ENCODE data around the gene HADHB.
A peak's percentile ranks its signal among the peaks of the same experiment; 100 is the strongest.
"Not testable (repeated sequence)": the region's sequence is repeated elsewhere in the genome, so short reads cannot be mapped to it uniquely, and the experiment has no call there.

Gene HADHB

DNA sequence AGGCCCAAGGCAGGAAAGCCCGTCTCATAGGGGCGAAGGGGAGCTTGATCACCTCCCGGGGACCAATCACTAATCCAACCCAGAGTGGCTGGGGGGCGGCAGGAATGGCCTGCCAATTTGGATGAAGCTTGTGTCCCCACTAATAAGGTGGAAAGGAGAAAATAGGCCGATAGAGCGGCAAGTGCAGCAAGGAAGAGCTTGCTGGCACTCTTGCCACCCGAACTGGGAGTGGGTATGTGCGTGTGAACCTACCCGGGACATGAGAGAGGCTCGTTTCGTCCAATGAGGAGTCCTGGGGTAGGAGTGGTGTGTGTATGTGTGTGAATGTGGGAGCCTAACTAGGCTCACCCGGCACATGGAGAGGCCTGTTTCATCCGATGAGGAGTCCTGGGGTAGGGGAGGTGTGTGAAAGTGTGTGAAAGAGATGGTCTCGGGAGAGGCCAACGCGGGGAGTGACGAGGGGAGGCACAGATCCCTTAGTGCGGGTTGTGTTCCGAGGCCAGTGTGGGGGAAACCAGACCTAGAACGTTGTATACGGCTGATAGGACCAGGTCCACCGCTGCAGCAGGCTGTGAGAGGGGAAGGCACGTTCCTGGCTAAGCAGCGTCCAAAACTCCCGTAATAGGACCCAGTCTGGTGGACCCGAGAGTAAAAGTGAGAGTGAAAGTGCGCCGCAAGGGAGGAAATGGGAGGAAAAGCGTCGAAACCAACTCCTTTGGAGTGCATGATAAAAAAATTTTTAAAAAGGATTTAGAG, 54.1 kb downstream of the HADHB start:
- DNase-seq = peak; percentile 21

DNA sequence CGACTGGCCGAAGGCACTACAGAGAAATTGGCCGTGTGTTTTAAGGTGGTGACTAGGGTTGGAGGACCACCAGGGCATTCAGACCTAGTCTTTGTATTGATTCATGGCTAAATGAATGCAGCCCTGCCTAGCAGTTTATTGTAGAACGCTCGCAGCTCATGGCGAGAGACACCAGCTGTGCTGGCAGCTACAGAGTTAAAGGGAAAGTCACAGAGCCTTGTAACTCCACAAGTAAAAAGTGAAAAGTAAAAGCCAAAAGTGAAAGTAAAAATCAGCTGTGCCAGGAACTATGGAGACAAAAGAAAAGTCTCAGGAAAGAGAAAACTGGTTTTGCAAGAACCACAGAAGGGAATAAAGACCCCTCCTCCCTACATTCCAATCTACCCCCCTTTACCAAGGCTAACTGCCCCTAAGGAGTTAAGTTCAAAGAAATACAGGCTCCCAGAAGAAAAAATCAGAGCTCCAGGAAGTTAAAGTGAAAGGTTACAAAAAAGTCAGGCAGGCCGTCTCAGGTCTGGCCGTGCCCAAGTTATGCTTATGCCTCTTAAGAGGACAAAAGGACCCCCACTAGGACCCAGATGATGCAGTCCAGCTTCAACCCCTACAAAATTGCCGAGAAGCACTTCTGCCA, 54.8 kb downstream of the HADHB start:
- DNase-seq = no peak

DNA sequence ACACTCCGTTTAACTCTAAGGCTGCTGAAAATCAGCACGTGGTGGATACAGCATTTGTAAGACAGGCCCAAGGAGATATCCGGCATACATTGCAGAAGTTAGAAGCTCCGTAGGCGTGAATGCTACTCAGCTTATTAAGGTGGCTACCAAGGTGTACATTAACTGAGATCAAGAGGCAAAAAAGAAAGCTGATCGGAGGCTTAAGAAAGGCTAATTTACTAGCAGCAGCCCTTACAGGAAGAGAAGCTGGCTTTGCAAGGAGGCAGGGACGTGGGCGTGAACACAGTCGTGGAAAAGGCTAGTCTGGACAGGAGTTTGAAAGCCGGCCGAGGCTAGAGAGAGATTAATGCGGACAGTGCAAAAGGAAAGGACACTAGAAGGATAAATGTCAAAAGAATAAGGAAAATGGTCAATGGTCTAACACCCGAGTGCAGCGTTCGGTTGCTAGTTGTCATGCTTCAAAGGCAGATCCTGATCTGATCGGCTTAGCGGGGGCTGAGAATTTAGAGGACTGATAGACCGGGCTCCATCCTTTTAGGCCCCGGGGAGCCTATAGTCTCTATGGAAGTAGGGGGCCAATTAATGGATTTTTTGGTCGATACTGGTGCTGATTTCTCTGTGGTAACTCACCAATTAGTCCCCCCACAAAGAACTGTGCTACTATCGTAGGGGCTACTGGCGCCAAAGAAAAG, 55.6 kb downstream of the HADHB start:
- no peak for DNase-seq

DNA sequence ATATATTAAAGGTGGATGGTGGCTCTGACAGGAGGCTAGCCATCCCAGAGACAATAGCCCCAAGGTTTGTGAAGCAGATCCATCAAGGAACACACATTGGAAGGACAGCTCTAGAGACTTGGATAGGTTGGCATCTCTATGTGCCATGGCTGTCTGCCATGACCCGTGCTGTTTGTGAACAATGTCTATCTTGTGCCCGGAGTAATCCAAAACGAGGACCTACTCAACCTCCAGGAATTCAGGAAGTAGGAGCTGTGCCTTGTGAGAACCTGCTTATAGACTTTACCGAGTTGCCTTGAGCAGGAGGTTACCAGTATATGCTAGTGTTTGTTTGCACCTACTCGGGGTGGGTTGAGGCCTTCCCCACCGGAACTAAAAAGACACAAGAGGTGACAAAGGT, 58.1 kb downstream of the HADHB start:
- no peak for DNase-seq

DNA sequence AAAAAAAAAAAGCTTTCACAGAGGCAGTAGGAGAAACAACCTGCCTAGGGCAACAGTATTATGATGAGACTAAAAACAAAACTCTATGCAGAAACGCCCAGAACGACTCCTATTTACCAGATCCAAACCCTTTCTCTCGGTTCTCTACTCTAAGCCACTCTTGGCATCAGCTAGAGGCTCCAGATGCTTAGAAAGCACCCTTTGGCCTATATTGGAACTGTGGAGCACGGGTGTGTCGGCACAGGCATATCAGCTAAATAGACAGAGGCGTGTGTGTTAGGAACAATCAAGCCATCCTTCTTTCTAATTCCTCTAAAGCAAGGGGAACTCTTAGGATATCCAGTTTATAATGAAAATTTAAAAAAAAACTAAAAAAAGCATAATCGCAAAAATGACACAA, 60.4 kb downstream of the HADHB start:
- not testable (repeated sequence) for DNase-seq

DNA sequence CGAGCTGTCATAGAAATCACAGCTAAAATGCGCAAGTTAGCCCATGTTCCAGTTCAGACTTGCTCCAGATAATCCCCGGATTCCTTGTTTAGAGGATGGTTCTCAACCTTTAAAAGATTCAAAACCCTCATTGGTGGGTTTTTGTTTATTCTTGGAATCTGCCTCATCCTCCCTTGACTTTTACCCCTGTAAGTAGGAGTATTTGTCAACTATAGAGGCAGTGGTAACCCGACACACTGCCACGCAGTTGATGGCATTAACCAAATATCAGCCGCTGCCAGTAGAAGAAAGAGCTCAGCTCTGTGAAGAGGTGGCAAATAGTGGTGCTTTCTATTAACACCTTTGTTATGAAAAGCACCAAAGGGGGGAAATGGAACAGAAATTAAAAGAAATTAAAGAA, 60.8 kb downstream of the HADHB start:
- no peak for DNase-seq

DNA sequence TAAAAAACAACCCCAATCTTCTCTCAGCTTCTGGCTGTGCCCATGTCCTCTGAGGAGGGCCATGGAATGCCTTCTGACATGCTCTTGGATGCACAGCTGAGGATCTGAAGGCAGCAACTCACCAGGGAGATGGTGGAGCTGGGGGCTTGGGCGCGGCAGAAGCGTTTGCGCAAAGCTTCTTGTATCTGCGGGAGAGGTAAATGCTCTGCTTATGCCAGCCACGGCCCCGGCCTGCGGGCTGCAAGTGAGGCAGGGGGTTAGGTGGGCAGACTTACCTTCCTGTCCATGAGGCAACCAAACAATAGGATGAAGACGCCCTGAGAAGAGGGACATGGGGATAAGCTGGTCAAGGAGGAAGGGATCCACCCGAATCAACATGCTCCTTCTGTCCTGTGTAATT, 65.2 kb downstream of the HADHB start:
- no peak for DNase-seq

DNA sequence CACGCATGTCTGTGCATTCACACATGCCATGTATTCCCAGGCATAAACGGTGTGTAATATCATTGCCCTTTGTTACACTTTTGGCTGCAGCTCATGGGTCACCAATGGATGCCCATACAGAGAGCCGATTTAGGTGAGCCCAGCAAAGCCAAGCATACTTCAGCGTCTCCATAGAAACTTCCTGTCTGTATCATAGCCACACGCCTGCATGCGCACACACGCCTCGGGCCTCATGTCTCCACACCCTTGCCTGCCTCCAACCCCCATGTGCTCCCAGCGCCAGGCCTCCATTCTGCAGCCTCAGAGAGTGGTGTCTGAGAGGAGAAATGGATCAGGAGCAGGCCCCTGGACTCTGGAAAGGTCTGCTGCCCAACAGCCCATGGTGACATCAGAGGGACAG, 67.7 kb downstream of the HADHB start:
- DNase-seq = no peak

DNA sequence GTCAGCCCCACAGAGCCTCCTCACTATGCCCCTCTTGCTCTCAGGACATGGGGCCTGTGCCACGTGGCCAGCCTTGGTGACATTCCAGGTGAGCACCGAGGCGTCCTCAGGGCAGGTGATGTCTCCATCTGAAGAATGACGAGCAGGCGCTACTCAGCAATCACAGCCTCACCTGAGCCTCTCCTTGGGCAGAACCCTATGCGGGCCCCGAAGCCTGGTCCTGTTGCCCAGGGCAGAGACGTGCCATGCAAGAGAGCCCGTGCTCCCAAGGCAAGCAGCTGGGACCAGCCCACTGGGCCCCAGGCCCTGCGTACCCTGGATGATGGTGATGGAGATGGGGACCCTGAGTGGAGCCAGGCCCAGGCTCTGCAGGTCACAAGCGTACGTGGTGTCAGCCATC, 68.7 kb downstream of the HADHB start:
- DNase-seq = no peak

DNA sequence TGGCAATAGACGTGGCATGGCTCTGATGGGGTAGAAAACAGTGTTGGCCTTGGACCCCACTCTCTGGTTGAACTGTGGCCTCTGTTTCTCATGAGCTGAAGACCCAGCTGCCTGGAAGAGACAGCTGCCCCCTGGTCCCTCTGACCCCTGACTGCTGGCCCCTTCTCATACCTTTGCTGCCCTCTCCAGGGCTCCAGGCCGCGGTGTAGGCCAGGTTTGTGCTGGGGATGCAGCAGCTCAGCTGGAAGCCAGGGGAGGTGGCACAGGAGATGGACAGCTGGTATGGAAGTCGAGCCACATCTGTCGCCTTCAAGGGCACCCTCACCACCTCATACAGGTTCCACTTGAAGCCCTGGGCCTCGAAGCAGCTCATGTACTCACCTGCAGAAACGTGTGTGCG, 69.5 kb downstream of the HADHB start:
- DNase-seq = no peak

DNA sequence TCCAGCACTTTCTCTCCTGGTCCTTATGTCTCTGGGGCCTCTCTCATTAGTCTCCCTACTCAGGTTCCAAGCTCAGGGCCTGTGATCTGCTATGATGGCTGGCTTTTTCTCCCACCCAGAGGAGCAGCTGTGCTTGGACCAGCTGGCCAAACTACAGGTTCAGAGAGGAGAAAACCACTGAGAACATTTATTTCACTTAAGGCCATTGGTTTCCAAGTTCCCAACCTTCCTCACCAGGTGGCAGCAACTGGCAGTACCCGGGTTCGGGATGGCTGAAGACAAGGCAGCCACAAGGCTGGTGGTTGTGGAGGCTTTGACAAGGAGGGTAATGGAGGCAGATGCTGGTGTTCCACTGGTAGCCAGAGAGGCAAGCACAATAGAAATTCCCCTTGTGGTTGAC, 71.3 kb downstream of the HADHB start:
- no peak for DNase-seq

DNA sequence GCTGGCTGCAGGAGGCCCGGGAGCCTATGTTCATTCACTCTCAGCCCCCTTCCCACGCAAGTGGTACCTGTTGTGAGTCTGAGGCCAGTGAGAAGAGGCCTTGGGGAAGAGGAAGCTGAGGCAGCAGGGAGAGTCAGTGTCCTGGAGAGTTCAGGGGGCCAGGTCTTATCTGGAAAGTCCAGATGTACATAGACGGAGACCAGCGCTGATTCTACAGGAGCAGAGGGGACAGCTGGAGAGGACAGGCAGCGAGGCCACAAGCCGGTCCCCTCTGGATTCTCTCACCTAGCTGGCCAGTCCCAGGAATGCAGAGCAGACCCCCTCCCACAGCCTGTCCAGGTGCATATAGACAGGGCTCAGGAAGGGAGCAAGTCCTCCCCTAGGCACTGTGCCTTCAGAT, 72.1 kb downstream of the HADHB start:
- no peak for DNase-seq

DNA sequence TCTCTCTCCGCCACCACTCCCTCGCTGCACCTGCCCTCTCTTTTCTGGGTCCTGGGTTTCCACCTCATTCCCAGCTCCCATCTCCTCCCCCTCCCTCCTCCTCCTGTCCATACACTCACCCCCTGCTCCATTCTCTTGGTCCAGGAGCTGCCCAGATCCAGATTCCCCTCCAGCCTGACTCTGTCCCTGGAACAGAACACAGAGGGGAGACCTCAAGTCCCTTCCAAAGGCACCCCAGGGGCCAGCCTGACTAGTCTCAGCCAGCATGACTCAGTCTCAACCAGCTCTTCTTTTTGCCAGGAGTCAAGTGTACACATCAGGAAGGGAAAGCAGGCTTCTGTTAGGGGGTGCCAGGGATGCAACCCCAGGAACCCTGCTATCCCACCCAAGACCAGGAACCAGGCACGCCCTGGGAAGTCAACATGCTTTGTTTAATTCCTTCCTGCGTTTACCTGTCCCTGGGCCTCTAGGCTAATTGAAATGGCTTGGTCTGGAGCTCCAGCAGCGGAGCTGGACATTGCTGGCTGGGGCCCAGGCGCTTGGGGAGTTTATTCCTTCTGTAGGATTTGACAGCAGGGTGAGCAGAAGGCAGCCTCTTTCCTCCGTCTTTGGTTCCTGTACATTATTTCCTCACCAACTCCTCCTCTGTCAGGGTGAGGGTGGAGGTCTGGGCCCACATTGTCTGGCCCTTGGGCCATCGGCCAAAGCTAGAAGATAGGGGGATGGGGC, 72.8 kb downstream of the HADHB start:
- no peak for DNase-seq

DNA sequence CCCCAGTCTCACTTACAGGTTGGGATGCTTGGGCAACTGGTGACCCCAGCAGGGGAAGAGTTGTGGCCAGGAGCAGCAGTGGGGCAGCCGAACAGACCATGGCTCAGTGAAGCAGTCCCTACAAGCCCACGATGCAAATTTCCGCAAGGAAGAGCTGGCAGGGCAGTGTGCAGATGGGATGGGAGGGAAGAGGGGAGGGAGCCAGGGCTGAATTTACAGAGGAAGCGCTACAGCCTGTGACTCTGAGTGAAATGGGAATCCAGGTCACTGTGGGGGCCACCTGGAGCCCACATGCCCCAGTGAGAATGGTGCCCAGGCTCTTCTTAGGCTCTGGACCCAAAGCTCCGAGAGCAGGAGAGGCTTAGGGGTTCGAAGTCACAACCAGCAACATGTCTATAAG, 74.2 kb downstream of the HADHB start:
- no peak for DNase-seq

DNA sequence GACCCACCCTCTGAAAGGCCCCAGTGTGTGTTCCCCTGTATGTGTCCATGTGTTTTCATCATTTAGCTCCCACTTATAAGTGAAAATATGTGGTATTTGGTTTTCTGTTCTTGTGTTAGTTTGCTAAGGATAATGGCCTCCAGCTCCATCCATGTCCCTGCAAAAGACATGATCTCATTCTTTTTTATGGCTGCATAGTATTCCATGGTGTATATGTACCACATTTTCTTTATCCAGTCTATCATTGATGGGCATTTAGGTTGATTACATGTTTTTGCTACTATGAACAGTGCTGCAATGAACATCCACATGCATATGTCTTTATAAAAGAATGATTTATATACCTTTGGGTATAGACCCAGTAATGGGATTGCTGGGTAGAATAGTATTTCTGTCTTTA, 79.7 kb downstream of the HADHB start:
- DNase-seq = not testable (repeated sequence)

DNA sequence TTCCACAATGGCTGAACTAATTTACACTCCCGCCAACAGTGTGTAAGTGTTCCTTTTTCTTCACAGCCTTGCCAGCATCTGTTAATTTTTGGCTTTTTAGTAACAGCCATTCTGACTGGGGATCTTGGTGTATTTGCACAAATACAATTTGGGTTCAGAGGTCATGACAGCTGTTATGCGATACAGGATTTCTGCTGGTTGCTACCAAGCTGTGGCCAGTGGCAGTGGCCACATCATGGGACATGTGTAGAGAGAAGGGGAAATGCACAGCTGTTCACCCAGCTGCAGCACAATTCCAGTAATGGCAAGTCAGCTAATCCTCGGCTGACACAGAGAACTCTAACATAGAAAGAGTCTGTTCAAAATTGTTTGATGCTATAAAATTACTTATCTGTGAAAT, 80.2 kb downstream of the HADHB start:
- no peak for DNase-seq

DNA sequence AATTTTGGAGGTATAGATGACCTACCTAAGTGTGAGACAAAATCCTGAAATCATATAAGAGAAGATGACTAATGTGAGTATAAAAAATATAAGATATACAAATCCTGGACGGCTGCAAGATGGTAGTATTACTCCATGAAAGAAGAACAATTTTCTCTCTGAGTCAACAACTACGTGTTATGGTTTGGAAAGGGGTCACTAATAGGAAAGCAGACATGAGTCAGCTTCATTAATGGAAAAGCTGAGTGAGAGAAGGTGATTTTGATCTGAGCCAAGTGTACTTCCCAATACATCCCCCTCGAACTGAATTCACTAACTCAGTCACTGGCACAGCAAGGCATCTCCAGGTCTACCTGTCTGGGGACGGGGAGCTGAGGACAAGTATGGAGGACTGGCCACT, 81.1 kb downstream of the HADHB start:
- no peak for DNase-seq

DNA sequence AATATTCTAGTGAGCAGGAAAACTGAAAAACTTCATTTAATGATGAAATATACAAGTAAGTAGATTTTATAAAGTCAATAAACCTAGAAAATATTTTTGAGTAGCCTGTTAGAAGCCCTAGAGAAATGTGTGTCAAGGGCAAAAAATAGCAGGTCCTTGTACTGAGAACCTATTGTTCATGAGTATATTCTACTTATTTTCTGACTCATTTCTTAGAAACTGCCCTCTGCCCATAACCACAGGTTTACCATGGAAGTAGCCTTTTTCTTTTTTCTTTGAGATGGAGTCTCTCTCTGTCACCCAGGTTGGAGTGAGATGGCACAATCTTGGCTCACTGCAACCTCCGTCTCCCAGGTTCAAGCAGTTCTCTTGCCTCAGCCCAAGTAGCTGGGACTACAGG, 81.8 kb downstream of the HADHB start:
- no peak for DNase-seq

DNA sequence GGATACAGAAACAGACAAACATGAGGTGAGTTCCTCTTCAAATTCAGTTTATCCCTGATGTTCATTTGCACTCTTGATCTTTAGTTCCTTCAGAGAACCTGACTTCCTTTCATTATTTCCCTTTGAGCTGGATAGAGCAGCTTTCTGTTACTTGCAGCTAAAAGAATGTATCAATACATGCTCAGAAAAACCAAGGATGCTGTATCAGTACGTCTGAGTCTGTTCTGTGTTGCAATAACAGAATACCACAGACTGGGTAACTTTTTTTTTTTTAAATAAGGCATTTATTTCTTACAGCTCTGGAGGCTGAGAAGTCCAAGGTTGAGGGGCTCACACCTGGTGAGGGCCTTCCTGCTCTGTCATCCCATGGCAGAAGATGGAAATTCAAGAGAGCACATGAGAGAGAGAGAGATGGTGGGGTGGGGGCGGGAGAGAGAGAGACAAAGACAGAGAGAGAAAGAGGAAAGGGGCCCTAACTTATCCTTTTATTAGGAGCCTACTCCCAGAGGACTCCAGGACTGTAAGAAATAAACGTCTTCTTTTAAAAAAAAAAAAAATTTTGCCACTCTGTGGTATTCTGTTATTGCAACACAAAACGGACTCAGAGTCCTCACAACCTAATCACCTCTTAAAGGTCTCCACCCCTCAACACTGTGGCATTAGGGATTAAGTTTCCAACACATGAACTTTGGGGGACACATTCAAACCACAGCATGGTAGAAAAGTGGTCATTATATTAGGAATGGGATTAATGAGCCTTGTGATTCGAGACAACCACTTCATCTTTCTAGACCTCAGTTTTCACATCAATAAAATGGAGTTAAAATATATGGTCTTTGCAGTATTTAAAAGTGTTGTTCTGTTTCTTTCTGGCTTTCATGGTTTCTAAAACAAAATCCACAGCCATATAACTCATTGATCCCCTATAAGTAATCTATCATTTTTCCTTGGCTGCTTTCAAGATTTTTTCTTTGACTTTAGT, 82.8 kb downstream of the HADHB start:
- DNase-seq = no peak

DNA sequence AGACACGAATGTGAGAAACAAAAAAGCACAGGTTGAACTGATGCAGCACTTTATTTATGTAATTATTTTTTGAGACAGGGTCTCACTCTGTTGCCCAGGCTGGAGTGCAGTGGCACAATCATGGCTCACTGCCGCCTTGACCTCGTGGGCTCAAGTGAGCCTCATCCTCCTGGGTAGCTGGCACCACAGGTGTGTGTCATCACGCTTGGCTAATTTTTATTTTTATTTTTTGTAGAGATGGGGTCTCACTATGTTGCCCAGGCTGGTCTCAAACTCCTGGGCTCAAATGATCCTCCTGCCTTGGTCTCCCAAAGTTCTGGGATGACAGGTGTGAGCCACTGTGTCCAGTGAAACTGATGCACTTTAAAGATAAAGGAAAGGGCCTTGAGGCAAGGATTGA, 84.3 kb downstream of the HADHB start:
- DNase-seq = not testable (repeated sequence)

DNA sequence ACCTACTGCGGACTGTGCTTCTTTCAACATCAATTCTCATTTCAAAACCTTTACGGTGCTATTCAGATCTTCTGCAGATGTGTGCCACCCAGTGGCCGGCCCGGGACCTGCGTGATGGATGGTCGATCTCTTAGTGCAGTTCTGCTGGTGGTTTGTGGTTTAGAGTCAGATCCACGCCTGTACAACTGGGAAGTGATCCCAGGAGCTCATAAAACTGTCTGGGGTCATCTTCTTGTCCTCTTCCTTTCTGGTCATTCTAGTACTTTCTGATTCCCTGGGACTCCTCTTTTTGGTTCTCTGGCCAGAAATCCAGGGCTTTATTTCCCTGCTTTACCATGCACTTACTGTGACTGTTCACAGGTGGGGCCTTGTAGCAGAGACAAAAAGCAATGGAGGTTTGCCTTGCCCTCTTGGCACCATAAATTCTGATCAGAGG, 85.4 kb downstream of the HADHB start:
- DNase-seq = peak; percentile 72

DNA sequence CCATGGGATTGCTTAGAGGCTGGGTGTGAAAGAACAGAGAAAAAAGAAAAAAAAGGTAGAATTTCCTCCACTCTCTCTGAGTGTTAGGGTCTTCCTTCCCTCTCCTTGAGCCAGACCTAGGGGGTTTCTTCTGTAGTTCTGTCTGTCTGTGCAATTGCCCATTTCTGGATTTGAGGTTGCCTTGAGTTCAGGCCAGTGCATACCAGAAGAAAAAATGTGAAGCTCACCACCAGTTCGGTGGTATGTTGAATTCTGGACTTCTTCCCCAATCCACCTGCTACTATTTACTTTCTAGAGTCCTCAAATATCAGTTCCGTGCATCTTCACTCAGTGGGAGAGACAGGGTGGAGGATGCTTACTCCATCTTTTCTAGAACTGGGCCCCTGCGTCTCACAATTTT, 85.9 kb downstream of the HADHB start:
- no peak for DNase-seq

All from activated CD4-positive, alpha-beta T cell treated with anti-CD3 and anti-CD28 coated beads for 1 hour (primary cell).